Astrocyte (in vitro differentiated cells and primary cell): Measurements from ENCODE around the gene RAB27B. TPM values are rescaled to one million over a fixed set of nuclear protein-coding genes. Genes with fewer than 3 reads are reported as not detected.
A peak's percentile ranks its signal among the peaks of the same experiment; 100 is the strongest.

Experiments
- DNase-seq: peaks from one replicate; pipeline ENCODE4 v3.0.0-alpha.2; 2010; ENCODE audit warnings: low read depth
- FAIRE-seq: peaks from 2 replicates; lab custom pipeline; 2011; peaks lifted over from hg19 to GRCh38; lab: Jason Lieb, UNC
- H2AFZ ChIP-seq: 2 replicates; pipeline ENCODE4 v1.6.0; 2012; ENCODE audit warnings: low read depth, low read length, inconsistent platforms
- H3K27ac ChIP-seq: 2 replicates; pipeline ENCODE4 v1.5.1; 2011; ENCODE audit warnings: low read depth, low read length, inconsistent platforms
- H3K27me3 ChIP-seq: 2 replicates; pipeline ENCODE4 v1.6.0; 2011; ENCODE audit warnings: low read length, inconsistent platforms; ENCODE audit not compliant: insufficient read depth
- H3K36me3 ChIP-seq: 2 replicates; pipeline ENCODE4 v1.5.1; 2011; ENCODE audit warnings: low read length, inconsistent platforms; ENCODE audit not compliant: insufficient read depth
- H3K4me1 ChIP-seq: 2 replicates; pipeline ENCODE4 v1.5.1; 2011; ENCODE audit warnings: low read length, inconsistent platforms; ENCODE audit not compliant: insufficient read depth
- H3K4me2 ChIP-seq: 2 replicates; pipeline ENCODE4 v1.6.0; 2012; ENCODE audit warnings: low read length, inconsistent platforms
- H3K4me3 ChIP-seq: 2 replicates; pipeline ENCODE4 v1.5.1; 2011; ENCODE audit warnings: low read depth, mild to moderate bottlenecking, low read length, inconsistent platforms; ENCODE audit not compliant: insufficient read depth
- H3K79me2 ChIP-seq: 2 replicates; pipeline ENCODE4 v1.6.0; 2012; ENCODE audit warnings: mild to moderate bottlenecking, low read length, inconsistent platforms; ENCODE audit not compliant: insufficient read depth
- H3K9ac ChIP-seq: 2 replicates; pipeline ENCODE4 v1.6.0; 2012; ENCODE audit warnings: mild to moderate bottlenecking, low read length, inconsistent platforms
- H3K9me3 ChIP-seq: 2 replicates; pipeline ENCODE4 v1.5.1; 2012; ENCODE audit warnings: low read depth, mild to moderate bottlenecking, low read length, inconsistent platforms; ENCODE audit not compliant: insufficient read depth
- H4K20me1 ChIP-seq: 2 replicates; pipeline ENCODE4 v1.6.0; 2012; ENCODE audit warnings: low read length, inconsistent platforms; ENCODE audit not compliant: insufficient read depth
- H3K27ac Mint-ChIP-seq: one replicate; pipeline ENCODE4 v1.8.0; 2021; ENCODE audit warnings: mild to moderate bottlenecking, mixed read lengths; ENCODE audit not compliant: unreplicated experiment
- H3K27me3 Mint-ChIP-seq: one replicate; pipeline ENCODE4 v1.8.0; 2021; ENCODE audit warnings: low read depth, mixed read lengths; ENCODE audit not compliant: unreplicated experiment
- H3K36me3 Mint-ChIP-seq: one replicate; pipeline ENCODE4 v1.8.0; 2021; ENCODE audit warnings: low read depth, mixed read lengths; ENCODE audit not compliant: unreplicated experiment
- H3K4me1 Mint-ChIP-seq: one replicate; pipeline ENCODE4 v1.8.0; 2021; ENCODE audit warnings: low read depth, mixed read lengths; ENCODE audit not compliant: unreplicated experiment
- H3K4me3 Mint-ChIP-seq: one replicate; pipeline ENCODE4 v1.8.0; 2021; ENCODE audit warnings: mild to moderate bottlenecking, moderate library complexity, mixed read lengths; ENCODE audit not compliant: unreplicated experiment
- H3K9me3 Mint-ChIP-seq: one replicate; pipeline ENCODE4 v1.8.0; 2021; ENCODE audit warnings: mild to moderate bottlenecking, mixed read lengths; ENCODE audit not compliant: unreplicated experiment
- CTCF ChIP-seq: IDR thresholded peaks from 2 replicates; pipeline ENCODE4 v1.5.1; 2011; ENCODE audit warnings: low read depth, mild to moderate bottlenecking, inconsistent platforms, low read length, moderate library complexity; ENCODE audit not compliant: insufficient read depth
- EZH2 ChIP-seq: IDR thresholded peaks from 2 replicates; pipeline ENCODE4 v1.6.1; 2012; ENCODE audit warnings: mild to moderate bottlenecking, low read length, inconsistent platforms; ENCODE audit not compliant: insufficient read depth
- total RNA-seq: library from RNA; stranded (reverse); gene quantifications from 2 replicates; pipeline ENCODE4 v1.2.1, GENCODE V29; 2021

Gene RAB27B
- total RNA-seq, 1 donor from 2014 or later = 0.91 TPM

GRCh38 chr18:54780970-54781369 is 47.3 kb upstream of the RAB27B start:
- Mint-ChIP-seq H3K9me3 (peaks cover 4% of the 10 kb centered on the region), H3K27ac (peak overlapping the region; percentile 12), H3K4me3 (no peak overlapping the region), H3K27me3 (no peaks in the 10 kb centered on the region), H3K36me3 (no peaks in the 10 kb centered on the region), H3K4me1 (peaks cover 8% of the 10 kb centered on the region)
- Histone ChIP-seq H3K4me3 (no peak overlapping the region), H2AFZ (no peak overlapping the region), H3K36me3 (no peaks in the 10 kb centered on the region), H3K4me1 (peaks cover 12% of the 10 kb centered on the region), H3K79me2 (no peaks in the 10 kb centered on the region), H3K27me3 (no peaks in the 10 kb centered on the region), H4K20me1 (no peaks in the 10 kb centered on the region), H3K9me3 (no peaks in the 10 kb centered on the region), H3K27ac (no peak overlapping the region), H3K9ac (no peak overlapping the region), H3K4me2 (no peak overlapping the region)
- DNase-seq (no peak), FAIRE-seq (no peak)
- no peak for TF ChIP-seq EZH2
- TF ChIP-seq CTCF = no peak

DNA sequence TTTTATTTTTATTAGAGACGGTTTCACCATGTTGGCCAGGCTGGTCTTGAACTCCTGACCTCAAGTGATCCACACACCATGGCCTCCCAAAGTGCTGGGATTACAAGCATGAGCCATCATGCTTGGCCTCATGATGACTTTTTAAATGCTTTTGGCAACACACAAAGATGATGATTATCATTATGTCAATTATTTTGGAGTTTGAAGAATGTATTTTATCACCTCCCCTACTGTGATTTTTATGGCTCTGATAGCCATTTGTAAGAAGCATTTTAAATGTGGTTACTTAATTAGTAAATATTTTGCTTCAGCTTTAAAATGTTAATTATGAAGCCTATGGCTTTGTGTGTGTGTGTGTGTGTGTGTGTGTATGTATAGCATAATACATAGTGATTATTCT is 45.1 kb upstream of the RAB27B start:
- no peaks in the 10 kb centered on the region for H3K27me3 ChIP-seq
- no peak overlapping the region for H3K4me3 ChIP-seq
- Mint-ChIP-seq H3K36me3 (no peaks in the 10 kb centered on the region), H3K4me1 (no peaks in the 10 kb centered on the region), H3K9me3 (peaks cover 4% of the 10 kb centered on the region), H3K4me3 (no peak overlapping the region), H3K27ac (no peak overlapping the region), H3K27me3 (no peaks in the 10 kb centered on the region)
- no peaks in the 10 kb centered on the region for H3K36me3 ChIP-seq
- DNase-seq (no peak), FAIRE-seq (no peak)
- TF ChIP-seq CTCF (no peak), EZH2 (no peak)
- no peaks in the 10 kb centered on the region for H3K4me1 ChIP-seq
- H4K20me1 ChIP-seq = no peaks in the 10 kb centered on the region
- no peak overlapping the region for H3K4me2 ChIP-seq
- no peaks in the 10 kb centered on the region for H3K79me2 ChIP-seq
- no peak overlapping the region for H3K9ac ChIP-seq
- H2AFZ ChIP-seq = no peak overlapping the region
- H3K9me3 ChIP-seq = no peaks in the 10 kb centered on the region
- no peak overlapping the region for H3K27ac ChIP-seq

GRCh38 chr18:54786206-54786605 is 42.1 kb upstream of the RAB27B start:
- Mint-ChIP-seq H3K9me3 (no peaks in the 10 kb centered on the region), H3K27ac (no peak overlapping the region), H3K4me3 (no peak overlapping the region), H3K4me1 (no peaks in the 10 kb centered on the region), H3K27me3 (no peaks in the 10 kb centered on the region), H3K36me3 (no peaks in the 10 kb centered on the region)
- H3K9me3 ChIP-seq = no peaks in the 10 kb centered on the region
- FAIRE-seq = no peak
- H3K4me2 ChIP-seq = no peak overlapping the region
- H3K36me3 ChIP-seq = no peaks in the 10 kb centered on the region
- H4K20me1 ChIP-seq = no peaks in the 10 kb centered on the region
- TF ChIP-seq EZH2 = no peak
- TF ChIP-seq CTCF = no peak
- H3K4me3 ChIP-seq = no peak overlapping the region
- no peaks in the 10 kb centered on the region for H3K27me3 ChIP-seq
- H3K79me2 ChIP-seq = no peaks in the 10 kb centered on the region
- DNase-seq = no peak
- no peak overlapping the region for H3K9ac ChIP-seq
- H2AFZ ChIP-seq = no peak overlapping the region
- H3K4me1 ChIP-seq = no peaks in the 10 kb centered on the region
- H3K27ac ChIP-seq = no peak overlapping the region
